H9 (cell line): ENCODE data around the gene KLHDC9. TPM values are rescaled to one million over a fixed set of nuclear protein-coding genes. Genes with fewer than 3 reads are reported as not detected.

Source experiments
- DNase-seq: peaks from one replicate; pipeline ENCODE4 v3.0.0-alpha.2; 2017
- H2AFZ ChIP-seq: one replicate; pipeline ENCODE4 v1.6.1; 2013; ENCODE audit warnings: mild to moderate bottlenecking, low read length, control low read depth, moderate library complexity
- H2AK5ac ChIP-seq: 2 replicates; pipeline ENCODE4 v1.6.1; 2013; ENCODE audit warnings: low read length, control low read depth, mixed read lengths; ENCODE audit not compliant: insufficient read length
- H2BK120ac ChIP-seq: one replicate; pipeline ENCODE4 v1.6.1; 2013; ENCODE audit warnings: low read depth, mild to moderate bottlenecking, low read length, control low read depth, inconsistent platforms; ENCODE audit not compliant: poor library complexity, severe bottlenecking
- H2BK12ac ChIP-seq: 2 replicates; pipeline ENCODE4 v1.6.1; 2013; ENCODE audit warnings: low read length, control low read depth, mixed read lengths, low read depth; ENCODE audit not compliant: insufficient read length
- H2BK15ac ChIP-seq: 2 replicates; pipeline ENCODE4 v1.6.1; 2013; ENCODE audit warnings: low read depth, low read length, control low read depth
- H2BK20ac ChIP-seq: one replicate; pipeline ENCODE4 v1.6.1; 2013; ENCODE audit warnings: low read depth, mild to moderate bottlenecking, low read length, control low read depth, inconsistent platforms; ENCODE audit not compliant: poor library complexity, severe bottlenecking
- H2BK5ac ChIP-seq: 2 replicates; pipeline ENCODE4 v1.6.1; 2013; ENCODE audit warnings: low read length, control low read depth, mixed read lengths; ENCODE audit not compliant: insufficient read length
- H3K14ac ChIP-seq: 2 replicates; pipeline ENCODE4 v1.6.1; 2013; ENCODE audit warnings: low read length, control low read depth; ENCODE audit not compliant: insufficient read depth
- H3K18ac ChIP-seq: 2 replicates; pipeline ENCODE4 v1.6.1; 2013; ENCODE audit warnings: low read depth, mild to moderate bottlenecking, mixed read lengths, low read length, control low read depth; ENCODE audit not compliant: insufficient read length
- H3K23ac ChIP-seq: 2 replicates; pipeline ENCODE4 v1.6.1; 2013; ENCODE audit warnings: low read length, control low read depth, mixed read lengths, low read depth; ENCODE audit not compliant: insufficient read length
- H3K23me2 ChIP-seq: 2 replicates; pipeline ENCODE4 v1.6.1; 2013; ENCODE audit warnings: low read depth, mild to moderate bottlenecking, mixed read lengths, low read length, control low read depth; ENCODE audit not compliant: insufficient read length, poor library complexity, severe bottlenecking
- H3K27ac ChIP-seq: 2 replicates; pipeline ENCODE4 v1.5.1; 2013; ENCODE audit warnings: low read length, control low read depth, mixed read lengths, low read depth; ENCODE audit not compliant: insufficient read length
- H3K27me3 ChIP-seq: 2 replicates; pipeline ENCODE4 v1.6.1; 2013; ENCODE audit warnings: low read length, control low read depth, inconsistent platforms; ENCODE audit not compliant: insufficient read depth
- H3K4ac ChIP-seq: 2 replicates; pipeline ENCODE4 v1.6.1; 2013; ENCODE audit warnings: low read depth, mild to moderate bottlenecking, control low read depth, inconsistent platforms, low read length, moderate library complexity
- H3K4me1 ChIP-seq: 2 replicates; pipeline ENCODE4 v1.6.1; 2013; ENCODE audit warnings: low read length, control low read depth, inconsistent platforms; ENCODE audit not compliant: insufficient read depth
- H3K4me2 ChIP-seq: 2 replicates; pipeline ENCODE4 v1.6.1; 2013; ENCODE audit warnings: low read length, control low read depth, mixed read lengths; ENCODE audit not compliant: insufficient read length, insufficient read depth
- H3K56ac ChIP-seq: 2 replicates; pipeline ENCODE4 v1.6.1; 2013; ENCODE audit warnings: low read depth, mild to moderate bottlenecking, mixed read lengths, low read length, control low read depth; ENCODE audit not compliant: insufficient read length
- H3K79me1 ChIP-seq: 2 replicates; pipeline ENCODE4 v1.6.1; 2013; ENCODE audit warnings: low read depth, mild to moderate bottlenecking, moderate library complexity, low read length, control low read depth, inconsistent platforms; ENCODE audit not compliant: insufficient read depth, poor library complexity, severe bottlenecking
- H3K79me2 ChIP-seq: 2 replicates; pipeline ENCODE4 v1.6.1; 2013; ENCODE audit warnings: low read length, control low read depth, inconsistent platforms; ENCODE audit not compliant: insufficient read depth
- H3K9ac ChIP-seq: 2 replicates; pipeline ENCODE4 v1.6.1; 2013; ENCODE audit warnings: low read length, control low read depth, mixed read lengths; ENCODE audit not compliant: insufficient read length; ENCODE audit errors: extremely low read depth
- H3K9me3 ChIP-seq: one replicate; pipeline ENCODE4 v1.6.1; 2013; ENCODE audit warnings: low read depth, low read length, inconsistent platforms; ENCODE audit not compliant: control insufficient read depth
- H3T11ph ChIP-seq: one replicate; pipeline ENCODE4 v1.6.1; 2013; ENCODE audit warnings: mild to moderate bottlenecking, low read length, control low read depth, inconsistent platforms
- H4K20me1 ChIP-seq: one replicate; pipeline ENCODE4 v1.6.1; 2013; ENCODE audit not compliant: control insufficient read depth, insufficient read length, insufficient read depth
- H4K5ac ChIP-seq: 2 replicates; pipeline ENCODE4 v1.6.1; 2013; ENCODE audit warnings: low read depth, mild to moderate bottlenecking, mixed read lengths, low read length, control low read depth; ENCODE audit not compliant: insufficient read length
- H4K8ac ChIP-seq: replicated peaks from 2 replicates; pipeline ENCODE4 v1.6.1; 2013; ENCODE audit warnings: low read length, control low read depth, mixed read lengths, low read depth; ENCODE audit not compliant: insufficient read length
- H4K91ac ChIP-seq: 2 replicates; pipeline ENCODE4 v1.6.1; 2013; ENCODE audit warnings: low read depth, mild to moderate bottlenecking, moderate library complexity, mixed read lengths, low read length, control low read depth; ENCODE audit not compliant: insufficient read length
- H3K27ac Mint-ChIP-seq, 3 experiments: 2 replicates in 2 of 3; 3 replicates in 1 of 3; pipeline ENCODE4 v1.8.0; 2020 to 2021; ENCODE audit warnings: mixed read lengths in 3 of 3, mild to moderate bottlenecking in 1 of 3, moderate library complexity in 1 of 3
- H3K27me3 Mint-ChIP-seq: 2 replicates; pipeline ENCODE4 v1.8.0; 2021; ENCODE audit warnings: low read depth, mild to moderate bottlenecking, moderate library complexity, mixed read lengths
- H3K36me3 Mint-ChIP-seq, 3 experiments: 2 replicates in 2 of 3; 3 replicates in 1 of 3; pipeline ENCODE4 v1.8.0; 2020 to 2021; ENCODE audit warnings: low read depth in 3 of 3, mixed read lengths in 3 of 3; ENCODE audit not compliant: insufficient read depth in 1 of 3
- H3K4me1 Mint-ChIP-seq, 2 experiments: 2 replicates each; pipeline ENCODE4 v1.8.0; 2020; ENCODE audit warnings: mixed read lengths in 2 of 2
- H3K4me3 Mint-ChIP-seq, 2 experiments: 2 replicates in 1 of 2; 3 replicates in 1 of 2; pipeline ENCODE4 v1.8.0; 2020 to 2021; ENCODE audit warnings: mild to moderate bottlenecking in 2 of 2, mixed read lengths in 2 of 2, moderate library complexity in 1 of 2
- H3K9me3 Mint-ChIP-seq, 2 experiments: 2 replicates in 1 of 2; 3 replicates in 1 of 2; pipeline ENCODE4 v1.8.0; 2020; ENCODE audit warnings: mild to moderate bottlenecking in 2 of 2, mixed read lengths in 2 of 2, moderate library complexity in 1 of 2
- WGBS: extraction: QIAGEN DNeasy Blood & Tissue Kit; methylation state at CpG from one replicate; pipeline ENCODE4 v1.1.7; 2013; ENCODE audit warnings: missing lambda C conversion rate, low lambda C conversion rate, mixed read lengths; ENCODE audit not compliant: insufficient read length; ENCODE audit errors: extremely low coverage; 5-methylcytosine and 5-hydroxymethylcytosine counted together
- total RNA-seq: library from RNA; stranded (reverse); gene quantifications from 2 replicates; pipeline ENCODE4 v1.2.1, GENCODE V29; 2021
- TF ChIP-seq, protein P1 (sequence below): fragments of 200-600 bp; sonication (generic); conservative IDR thresholded peaks from 3 replicates; pipeline ENCODE4 v1.8.0; 2021; ENCODE audit warnings: antibody characterized with exemption, mild to moderate bottlenecking

KLHDC9 gene
- total RNA-seq, 1 experiment from 2014 or later: 6.6 TPM

GRCh38 chr1:161140755-161141400 is 42.7 kb downstream of the KLHDC9 start:
- no peak overlapping the region for H3K4ac ChIP-seq
- no peak overlapping the region for H3K18ac ChIP-seq
- no peaks in the 10 kb centered on the region for H3K79me2 ChIP-seq
- no peak overlapping the region for H3K9ac ChIP-seq
- H3K4me2 ChIP-seq: no peak overlapping the region
- TF ChIP-seq, protein P1, sequence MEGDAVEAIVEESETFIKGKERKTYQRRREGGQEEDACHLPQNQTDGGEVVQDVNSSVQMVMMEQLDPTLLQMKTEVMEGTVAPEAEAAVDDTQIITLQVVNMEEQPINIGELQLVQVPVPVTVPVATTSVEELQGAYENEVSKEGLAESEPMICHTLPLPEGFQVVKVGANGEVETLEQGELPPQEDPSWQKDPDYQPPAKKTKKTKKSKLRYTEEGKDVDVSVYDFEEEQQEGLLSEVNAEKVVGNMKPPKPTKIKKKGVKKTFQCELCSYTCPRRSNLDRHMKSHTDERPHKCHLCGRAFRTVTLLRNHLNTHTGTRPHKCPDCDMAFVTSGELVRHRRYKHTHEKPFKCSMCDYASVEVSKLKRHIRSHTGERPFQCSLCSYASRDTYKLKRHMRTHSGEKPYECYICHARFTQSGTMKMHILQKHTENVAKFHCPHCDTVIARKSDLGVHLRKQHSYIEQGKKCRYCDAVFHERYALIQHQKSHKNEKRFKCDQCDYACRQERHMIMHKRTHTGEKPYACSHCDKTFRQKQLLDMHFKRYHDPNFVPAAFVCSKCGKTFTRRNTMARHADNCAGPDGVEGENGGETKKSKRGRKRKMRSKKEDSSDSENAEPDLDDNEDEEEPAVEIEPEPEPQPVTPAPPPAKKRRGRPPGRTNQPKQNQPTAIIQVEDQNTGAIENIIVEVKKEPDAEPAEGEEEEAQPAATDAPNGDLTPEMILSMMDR: no peak
- H2AFZ ChIP-seq: no peak overlapping the region
- no peak overlapping the region for H3K14ac ChIP-seq
- no peak overlapping the region for H3K4me3 Mint-ChIP-seq
- no peak overlapping the region for H3K56ac ChIP-seq
- no peaks in the 10 kb centered on the region for H3K9me3 ChIP-seq
- no peak overlapping the region for H2AK5ac ChIP-seq
- H3K27ac Mint-ChIP-seq: no peak overlapping the region
- H4K5ac ChIP-seq: no peak overlapping the region
- no peaks in the 10 kb centered on the region for H3K23me2 ChIP-seq
- H3K36me3 Mint-ChIP-seq: no peaks in the 10 kb centered on the region
- no peak overlapping the region for H2BK15ac ChIP-seq
- H4K8ac ChIP-seq: no peak overlapping the region
- no peaks in the 10 kb centered on the region for H4K20me1 ChIP-seq
- H3K4me1 ChIP-seq: no peaks in the 10 kb centered on the region
- DNase-seq: no peak
- H4K91ac ChIP-seq: no peak overlapping the region
- H3K23ac ChIP-seq: no peak overlapping the region
- H3T11ph ChIP-seq: no peak overlapping the region
- no peak overlapping the region for H2BK120ac ChIP-seq
- WGBS: no CpG with 5 or more reads among the region's 29 CpGs
- no peak overlapping the region for H2BK12ac ChIP-seq
- no peaks in the 10 kb centered on the region for H3K79me1 ChIP-seq
- H3K4me1 Mint-ChIP-seq: no peaks in the 10 kb centered on the region
- H2BK5ac ChIP-seq: no peak overlapping the region
- no peaks in the 10 kb centered on the region for H3K27me3 Mint-ChIP-seq
- no peaks in the 10 kb centered on the region for H3K9me3 Mint-ChIP-seq
- no peak overlapping the region for H2BK20ac ChIP-seq
- no peaks in the 10 kb centered on the region for H3K27me3 ChIP-seq
- H3K27ac ChIP-seq: no peak overlapping the region
